BJ (cell line): Measurements from ENCODE around the gene IGFALS. TPM values are rescaled to one million over a fixed set of nuclear protein-coding genes. Genes with fewer than 3 reads are reported as not detected.

Source experiments
- CTCF ChIA-PET: fragments of 350-600 bp; formaldehyde crosslinking; extraction: SDS; loops from one replicate; lab custom pipeline; 2021; ENCODE audit warnings: antibody characterized with exemption, inconsistent platforms; lab: Yijun Ruan, JAX
- POLR2A ChIA-PET: fragments of 300-600 bp; sonication (Branson Sonifier 250); formaldehyde crosslinking; extraction: SDS; loops from one replicate; lab custom pipeline; 2021; ENCODE audit warnings: antibody characterized with exemption; lab: Charles Lee
- DNase-seq: peaks from one replicate; pipeline ENCODE4 v3.0.0-alpha.2; 2011; ENCODE audit warnings: low read depth
- H3K27me3 ChIP-seq: 2 replicates; pipeline ENCODE4 v1.6.0; 2011; ENCODE audit warnings: low read length; ENCODE audit not compliant: control insufficient read depth, insufficient read depth
- H3K36me3 ChIP-seq: 2 replicates; pipeline ENCODE4 v1.5.1; 2011; ENCODE audit warnings: low read length; ENCODE audit not compliant: control insufficient read depth, insufficient read depth
- H3K4me3 ChIP-seq: 2 replicates; pipeline ENCODE4 v1.5.1; 2011; ENCODE audit warnings: low read depth, mild to moderate bottlenecking, control low read depth, low read length
- CTCF ChIP-seq: IDR thresholded peaks from 2 replicates; pipeline ENCODE4 v1.5.1; 2011; ENCODE audit warnings: low read depth, mild to moderate bottlenecking, control low read depth, inconsistent platforms, low read length, moderate library complexity; ENCODE audit not compliant: insufficient read depth
- polyA plus RNA-seq: library from polyadenylated mRNA; depleted of rRNA; stranded (reverse); fragments of >200 nt; gene quantifications from 2 replicates; pipeline ENCODE4 v1.2.3, GENCODE V29; 2011

IGFALS gene
- polyA plus RNA-seq, 1 experiment, result not detected

GRCh38 chr16:1790261-1790610, 3.3 kb downstream of the IGFALS start:
- CTCF ChIA-PET, result no interaction called here
- DNase-seq, result no peak
- POLR2A ChIA-PET, result no interaction called here
- TF ChIP-seq CTCF, result no peak
- Histone ChIP-seq H3K27me3 (no peaks in the 10 kb centered on the region), H3K4me3 (no peak overlapping the region), H3K36me3 (peaks cover 13% of the 10 kb centered on the region)

DNA sequence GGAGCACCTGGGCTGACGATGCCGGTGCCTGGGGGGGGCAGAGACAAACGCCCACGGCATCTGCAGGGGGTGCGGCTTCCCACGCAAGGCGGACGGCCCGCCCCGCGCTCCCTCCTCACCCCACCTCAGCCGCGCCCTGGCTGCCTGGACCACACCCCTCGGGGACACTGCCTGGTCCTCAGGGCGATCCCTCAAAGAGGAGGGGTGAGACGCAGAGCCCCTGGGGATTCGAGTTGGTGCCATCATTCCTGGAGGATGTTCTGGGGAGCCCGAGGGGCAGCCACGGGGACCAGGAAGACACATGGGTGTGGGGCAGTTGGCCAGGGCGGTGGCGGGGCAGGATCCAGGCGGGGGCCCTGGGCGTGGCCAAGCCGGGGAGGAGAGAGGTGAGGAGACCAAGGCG, 3.9 kb downstream of the IGFALS start:
- H3K36me3 ChIP-seq, result peaks cover 14% of the 10 kb centered on the region
- POLR2A ChIA-PET, result no interaction called here
- no peak for DNase-seq
- TF ChIP-seq CTCF, result no peak
- CTCF ChIA-PET, result no interaction called here
- no peak overlapping the region for H3K4me3 ChIP-seq
- H3K27me3 ChIP-seq, result no peaks in the 10 kb centered on the region

DNA sequence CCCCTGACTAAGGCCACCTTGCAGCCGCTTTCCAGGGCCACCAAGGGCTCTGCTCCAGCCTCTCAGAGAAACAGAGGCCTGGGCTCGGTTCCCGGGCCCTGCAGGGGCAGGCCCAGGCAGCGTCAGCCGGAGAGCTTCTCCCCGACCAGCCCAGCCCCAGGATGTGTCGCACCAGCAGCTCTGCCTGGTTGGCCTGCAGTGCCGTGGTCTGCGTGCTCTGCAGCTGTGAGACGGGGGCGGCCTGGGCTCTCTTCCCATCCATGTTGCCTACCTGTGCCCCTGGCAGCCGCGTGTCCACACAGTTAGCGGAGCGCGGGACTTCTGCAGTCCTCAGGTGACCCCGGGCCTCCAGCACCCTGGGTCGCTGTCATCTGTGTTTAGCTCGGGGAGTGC, 4.8 kb downstream of the IGFALS start:
- DNase-seq, result no peak
- no peaks in the 10 kb centered on the region for H3K27me3 ChIP-seq
- H3K36me3 ChIP-seq, result peaks cover 14% of the 10 kb centered on the region
- CTCF ChIA-PET, result no interaction called here
- no peak for TF ChIP-seq CTCF
- no peak overlapping the region for H3K4me3 ChIP-seq
- POLR2A ChIA-PET, result no interaction called here

GRCh38 chr16:1788095-1788707, 5.3 kb downstream of the IGFALS start:
- Histone ChIP-seq H3K36me3 (peaks cover 14% of the 10 kb centered on the region), H3K4me3 (no peak overlapping the region), H3K27me3 (no peaks in the 10 kb centered on the region)
- ChIA-PET CTCF (interaction anchor here (0.6 kb wide), 1 partner anchor 23 kb away, joined by 3 read pairs; no protein-coding TSS in a partner anchor), POLR2A (no interaction called here)
- TF ChIP-seq CTCF, result no peak
- DNase-seq, result no peak

GRCh38 chr16:1787322-1788094, 6.0 kb downstream of the IGFALS start:
- ChIA-PET POLR2A (no interaction called here), CTCF (interaction anchor here (0.6 kb wide), 1 partner anchor 24 kb away, joined by 3 read pairs; no protein-coding TSS in a partner anchor)
- peaks cover 14% of the 10 kb centered on the region for H3K36me3 ChIP-seq
- no peak overlapping the region for H3K4me3 ChIP-seq
- no peaks in the 10 kb centered on the region for H3K27me3 ChIP-seq
- no peak for DNase-seq
- no peak for TF ChIP-seq CTCF
